ENCODE data around the gene F2RL3.

Gene F2RL3

GRCh38 chr19:16867211-16867610 lies 21.6 kb upstream of the F2RL3 start:
- Histone ChIP-seq H3K4me1 (ENCODE audit: control extremely low read depth in 1 of 4, control insufficient read depth in 4 of 4, insufficient read depth in 4 of 4, low read length in 3 of 4) (peaks cover 2 to 14% (median 11%) of the 10 kb centered on the region in 4 experiments), H3K4me3 (ENCODE audit: control insufficient read depth in 1 of 7, extremely low read depth in 1 of 7, insufficient read depth in 4 of 7, low read depth in 2 of 7, low read length in 6 of 7) (no peak overlapping the region), H3K27ac (ENCODE audit: insufficient read depth in 1 of 2, low read depth in 1 of 2, low read length in 2 of 2, poor library complexity in 1 of 2, severe bottlenecking in 2 of 2) (no peak overlapping the region), H3K36me3 (ENCODE audit: control insufficient read depth in 4 of 4, insufficient read depth in 4 of 4, low read length in 3 of 4) (peaks cover 4 to 84% (median 53%) of the 10 kb centered on the region in 4 experiments), H3K9me3 (ENCODE audit: control extremely low read depth in 1 of 5, control insufficient read depth in 4 of 5, insufficient read depth in 2 of 5, low read depth in 1 of 5, low read length in 4 of 5) (no peaks in the 10 kb centered on the region), H3K27me3 (replicated peaks in 2 of 5; ENCODE audit: control insufficient read depth in 4 of 5, insufficient read depth in 5 of 5, low read length in 4 of 5) (no peaks in the 10 kb centered on the region)
- 99% methylated on average over 9 of the region's 10 CpGs for WGBS (ENCODE audit: insufficient coverage)
- ChIA-PET CTCF (no interaction called here), POLR2A (no interaction called here)
- DNase-seq = no peak

- Histone ChIP-seq H3K36me3 (ENCODE audit: control insufficient read depth in 4 of 4, insufficient read depth in 4 of 4, low read length in 3 of 4) (peaks cover 8 to 84% (median 55%) of the 10 kb centered on the region in 4 experiments), H3K27me3 (replicated peaks in 2 of 5; ENCODE audit: control insufficient read depth in 4 of 5, insufficient read depth in 5 of 5, low read length in 4 of 5) (no peaks in the 10 kb centered on the region), H3K27ac (ENCODE audit: insufficient read depth in 1 of 2, low read depth in 1 of 2, low read length in 2 of 2, poor library complexity in 1 of 2, severe bottlenecking in 2 of 2) (no peak overlapping the region), H3K4me1 (ENCODE audit: control extremely low read depth in 1 of 4, control insufficient read depth in 4 of 4, insufficient read depth in 4 of 4, low read length in 3 of 4) (peaks cover 0 to 2% (median 2%) of the 10 kb centered on the region in 4 experiments), H3K9me3 (ENCODE audit: control extremely low read depth in 1 of 5, control insufficient read depth in 4 of 5, insufficient read depth in 2 of 5, low read depth in 1 of 5, low read length in 4 of 5) (no peaks in the 10 kb centered on the region), H3K4me3 (ENCODE audit: control insufficient read depth in 1 of 7, extremely low read depth in 1 of 7, insufficient read depth in 4 of 7, low read depth in 2 of 7, low read length in 6 of 7) (no peak overlapping the region)
- ChIA-PET CTCF (no interaction called here), POLR2A (no interaction called here)
- WGBS (ENCODE audit: insufficient coverage) = 95% methylated on average over 19 of the region's 20 CpGs
- no peak for DNase-seq
These were observed 20.2 kb upstream of the F2RL3 start for GRCh38 chr19:16868423-16869130.

GRCh38 chr19:16869331-16869972 lies 19.3 kb upstream of the F2RL3 start:
- DNase-seq = no peak
- WGBS (ENCODE audit: insufficient coverage) = 97% methylated on average over 25 of the region's 30 CpGs
- H3K9me3 ChIP-seq (ENCODE audit: control extremely low read depth in 1 of 5, control insufficient read depth in 4 of 5, insufficient read depth in 2 of 5, low read depth in 1 of 5, low read length in 4 of 5) = peaks cover 0 to 6% (median 0%) of the 10 kb centered on the region in 5 experiments
- no peaks in the 10 kb centered on the region for H3K27me3 ChIP-seq (replicated peaks in 2 of 5; ENCODE audit: control insufficient read depth in 4 of 5, insufficient read depth in 5 of 5, low read length in 4 of 5)
- POLR2A ChIA-PET = no interaction called here
- H3K4me3 ChIP-seq (ENCODE audit: control insufficient read depth in 1 of 7, extremely low read depth in 1 of 7, insufficient read depth in 4 of 7, low read depth in 2 of 7, low read length in 6 of 7) = no peak overlapping the region
- CTCF ChIA-PET = no interaction called here
- no peak overlapping the region for H3K27ac ChIP-seq (ENCODE audit: insufficient read depth in 1 of 2, low read depth in 1 of 2, low read length in 2 of 2, poor library complexity in 1 of 2, severe bottlenecking in 2 of 2)
- no peaks in the 10 kb centered on the region for H3K4me1 ChIP-seq (ENCODE audit: control extremely low read depth in 1 of 4, control insufficient read depth in 4 of 4, insufficient read depth in 4 of 4, low read length in 3 of 4)
- H3K36me3 ChIP-seq (ENCODE audit: control insufficient read depth in 4 of 4, insufficient read depth in 4 of 4, low read length in 3 of 4) = peaks cover 10 to 77% (median 53%) of the 10 kb centered on the region in 4 experiments

- Histone ChIP-seq H3K27ac (ENCODE audit: insufficient read depth in 1 of 2, low read depth in 1 of 2, low read length in 2 of 2, poor library complexity in 1 of 2, severe bottlenecking in 2 of 2) (no peak overlapping the region), H3K9me3 (ENCODE audit: control extremely low read depth in 1 of 5, control insufficient read depth in 4 of 5, insufficient read depth in 2 of 5, low read depth in 1 of 5, low read length in 4 of 5) (peaks cover 0 to 9% (median 0%) of the 10 kb centered on the region in 5 experiments), H3K4me3 (ENCODE audit: control insufficient read depth in 1 of 7, extremely low read depth in 1 of 7, insufficient read depth in 4 of 7, low read depth in 2 of 7, low read length in 6 of 7) (no peak overlapping the region), H3K36me3 (ENCODE audit: control insufficient read depth in 4 of 4, insufficient read depth in 4 of 4, low read length in 3 of 4) (peaks cover 9 to 71% (median 47%) of the 10 kb centered on the region in 4 experiments), H3K4me1 (ENCODE audit: control extremely low read depth in 1 of 4, control insufficient read depth in 4 of 4, insufficient read depth in 4 of 4, low read length in 3 of 4) (peaks cover 0 to 11% (median 8%) of the 10 kb centered on the region in 4 experiments), H3K27me3 (replicated peaks in 2 of 5; ENCODE audit: control insufficient read depth in 4 of 5, insufficient read depth in 5 of 5, low read length in 4 of 5) (no peaks in the 10 kb centered on the region)
- POLR2A ChIA-PET = no interaction called here
- CTCF ChIA-PET = no interaction called here
- no peak for DNase-seq
- 95% methylated on average over 6 of the region's 7 CpGs for WGBS (ENCODE audit: insufficient coverage)
These were observed 16.9 kb upstream of the F2RL3 start for GRCh38 chr19:16871871-16872270.

- ChIA-PET POLR2A (no interaction called here), CTCF (interaction anchor here (0.6 kb wide), 1 partner anchor 29 kb away, joined by 3 read pairs; no protein-coding TSS in a partner anchor)
- WGBS (ENCODE audit: insufficient coverage) = 96% methylated on average over 21 of the region's 21 CpGs
- Histone ChIP-seq H3K27me3 (replicated peaks in 2 of 5; ENCODE audit: control insufficient read depth in 4 of 5, insufficient read depth in 5 of 5, low read length in 4 of 5) (no peaks in the 10 kb centered on the region), H3K9me3 (ENCODE audit: control extremely low read depth in 1 of 5, control insufficient read depth in 4 of 5, insufficient read depth in 2 of 5, low read depth in 1 of 5, low read length in 4 of 5) (peaks cover 0 to 14% (median 0%) of the 10 kb centered on the region in 5 experiments), H3K36me3 (ENCODE audit: control insufficient read depth in 4 of 4, insufficient read depth in 4 of 4, low read length in 3 of 4) (peaks cover 10 to 71% (median 45%) of the 10 kb centered on the region in 4 experiments), H3K27ac (ENCODE audit: insufficient read depth in 1 of 2, low read depth in 1 of 2, low read length in 2 of 2, poor library complexity in 1 of 2, severe bottlenecking in 2 of 2) (no peak overlapping the region), H3K4me1 (ENCODE audit: control extremely low read depth in 1 of 4, control insufficient read depth in 4 of 4, insufficient read depth in 4 of 4, low read length in 3 of 4) (peaks cover 0 to 16% (median 13%) of the 10 kb centered on the region in 4 experiments), H3K4me3 (ENCODE audit: control insufficient read depth in 1 of 7, extremely low read depth in 1 of 7, insufficient read depth in 4 of 7, low read depth in 2 of 7, low read length in 6 of 7) (no peak overlapping the region)
- DNase-seq = no peak
These were observed 16.1 kb upstream of the F2RL3 start for GRCh38 chr19:16872728-16873127.

GRCh38 chr19:16873594-16873993 lies 15.2 kb upstream of the F2RL3 start:
- peaks cover 0 to 16% (median 13%) of the 10 kb centered on the region in 4 experiments for H3K4me1 ChIP-seq (ENCODE audit: control extremely low read depth in 1 of 4, control insufficient read depth in 4 of 4, insufficient read depth in 4 of 4, low read length in 3 of 4)
- ChIA-PET POLR2A (no interaction called here), CTCF (no interaction called here)
- H3K27me3 ChIP-seq (replicated peaks in 2 of 5; ENCODE audit: control insufficient read depth in 4 of 5, insufficient read depth in 5 of 5, low read length in 4 of 5) = no peaks in the 10 kb centered on the region
- H3K36me3 ChIP-seq (ENCODE audit: control insufficient read depth in 4 of 4, insufficient read depth in 4 of 4, low read length in 3 of 4) = peaks cover 15 to 71% (median 48%) of the 10 kb centered on the region in 4 experiments
- 100% methylated on average over 3 of the region's 3 CpGs for WGBS (ENCODE audit: insufficient coverage)
- H3K27ac ChIP-seq (ENCODE audit: insufficient read depth in 1 of 2, low read depth in 1 of 2, low read length in 2 of 2, poor library complexity in 1 of 2, severe bottlenecking in 2 of 2) = no peak overlapping the region
- H3K9me3 ChIP-seq (ENCODE audit: control extremely low read depth in 1 of 5, control insufficient read depth in 4 of 5, insufficient read depth in 2 of 5, low read depth in 1 of 5, low read length in 4 of 5) = peaks cover 0 to 21% (median 0%) of the 10 kb centered on the region in 5 experiments
- no peak for DNase-seq
- no peak overlapping the region for H3K4me3 ChIP-seq (ENCODE audit: control insufficient read depth in 1 of 7, extremely low read depth in 1 of 7, insufficient read depth in 4 of 7, low read depth in 2 of 7, low read length in 6 of 7)
